Activated CD8-positive, alpha-beta T cell treated with anti-CD3 and anti-CD28 coated beads for 36 hours (primary cell): ENCODE measurements around the gene ZXDC. TPM values are rescaled to one million over a fixed set of nuclear protein-coding genes. Genes with fewer than 3 reads are reported as not detected.

ENCODE experiments used
- ATAC-seq: fragments of 200-7000 bp; cut with Tn5 transposase; one replicate; pipeline ENCODE4 v1.10.0; 2021; ENCODE audit warnings: mild to moderate bottlenecking, moderate library complexity
- CTCF ChIA-PET: fragments of 350-600 bp; sonication (Branson Sonifier 250); formaldehyde crosslinking; loops from one replicate; lab custom pipeline; 2021; ENCODE audit warnings: antibody characterized with exemption; lab: Charles Lee
- POLR2A ChIA-PET: fragments of 350-600 bp; sonication (Branson Sonifier 250); formaldehyde crosslinking; loops from one replicate; lab custom pipeline; 2021; ENCODE audit warnings: antibody characterized with exemption; lab: Charles Lee
- DNase-seq: peaks from one replicate; pipeline ENCODE4 v3.0.0-alpha.2; 2020
- H3K27ac Mint-ChIP-seq: one replicate; pipeline ENCODE4 v1.8.0; 2021; ENCODE audit warnings: mild to moderate bottlenecking, mixed read lengths
- H3K27me3 Mint-ChIP-seq: one replicate; pipeline ENCODE4 v1.8.0; 2021; ENCODE audit warnings: mixed read lengths
- H3K36me3 Mint-ChIP-seq: one replicate; pipeline ENCODE4 v1.8.0; 2021; ENCODE audit warnings: low read depth, mixed read lengths
- H3K4me1 Mint-ChIP-seq: one replicate; pipeline ENCODE4 v1.8.0; 2021; ENCODE audit warnings: low read depth, mixed read lengths
- H3K4me3 Mint-ChIP-seq: one replicate; pipeline ENCODE4 v1.8.0; 2021; ENCODE audit warnings: mild to moderate bottlenecking, moderate library complexity, mixed read lengths
- H3K9me3 Mint-ChIP-seq: one replicate; pipeline ENCODE4 v1.8.0; 2021; ENCODE audit warnings: mixed read lengths
- intact Hi-C: fragments of 100-400 bp; cut with micrococcal nuclease; formaldehyde crosslinking; loops from one replicate; pipeline ENCODE4 v1.10.0; 2022
- total RNA-seq, 2 experiments: library from RNA; stranded (reverse); gene quantifications; one replicate each; pipeline ENCODE4 v1.2.3, GENCODE V29; 2021
- TF ChIP-seq, protein P1 (sequence below): fragments of 200-600 bp; IDR thresholded peaks from one replicate; pipeline ENCODE4 v1.8.0; 2022; ENCODE audit warnings: antibody characterized with exemption, mild to moderate bottlenecking

The ZXDC gene
- total RNA-seq, 2 experiments from 2014 or later, result 27.8 to 29.8 TPM

DNA sequence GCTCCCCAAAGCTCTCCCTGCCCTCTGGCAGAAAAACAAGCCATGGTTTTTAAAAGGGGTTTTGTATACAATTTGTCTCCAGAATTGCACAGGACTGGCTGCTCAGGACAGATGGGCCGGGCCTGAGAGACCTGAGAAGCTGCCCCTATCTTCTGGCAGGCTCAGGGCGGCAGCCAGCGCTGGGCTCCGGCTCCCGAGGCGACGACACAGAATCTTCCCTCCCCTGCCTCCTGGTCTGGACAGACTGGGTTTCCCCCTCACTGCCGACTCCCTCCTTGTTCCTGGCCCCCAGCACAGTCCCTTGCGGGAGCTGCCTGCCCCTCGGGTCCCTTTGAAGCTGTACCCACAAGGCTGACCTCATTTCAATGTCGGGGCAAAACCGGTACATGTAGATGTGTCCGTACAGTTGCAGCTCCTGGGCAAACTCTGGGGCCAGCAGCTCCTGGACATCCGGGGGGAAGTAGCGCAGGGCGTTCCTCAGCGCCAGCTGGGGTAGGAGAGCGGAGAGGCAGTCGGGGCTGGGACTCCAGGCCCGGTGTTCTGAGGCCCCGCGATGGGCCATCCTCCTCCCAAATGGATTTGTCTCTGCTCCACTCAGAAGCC is 34.7 kb upstream of the ZXDC start:
- Mint-ChIP-seq H3K4me1 (no peaks in the 10 kb centered on the region), H3K9me3 (no peaks in the 10 kb centered on the region), H3K27me3 (no peaks in the 10 kb centered on the region), H3K4me3 (no peak overlapping the region), H3K36me3 (no peaks in the 10 kb centered on the region), H3K27ac (no peak overlapping the region)
- DNase-seq (no peak), ATAC-seq (no peak)
- TF ChIP-seq, protein P1, sequence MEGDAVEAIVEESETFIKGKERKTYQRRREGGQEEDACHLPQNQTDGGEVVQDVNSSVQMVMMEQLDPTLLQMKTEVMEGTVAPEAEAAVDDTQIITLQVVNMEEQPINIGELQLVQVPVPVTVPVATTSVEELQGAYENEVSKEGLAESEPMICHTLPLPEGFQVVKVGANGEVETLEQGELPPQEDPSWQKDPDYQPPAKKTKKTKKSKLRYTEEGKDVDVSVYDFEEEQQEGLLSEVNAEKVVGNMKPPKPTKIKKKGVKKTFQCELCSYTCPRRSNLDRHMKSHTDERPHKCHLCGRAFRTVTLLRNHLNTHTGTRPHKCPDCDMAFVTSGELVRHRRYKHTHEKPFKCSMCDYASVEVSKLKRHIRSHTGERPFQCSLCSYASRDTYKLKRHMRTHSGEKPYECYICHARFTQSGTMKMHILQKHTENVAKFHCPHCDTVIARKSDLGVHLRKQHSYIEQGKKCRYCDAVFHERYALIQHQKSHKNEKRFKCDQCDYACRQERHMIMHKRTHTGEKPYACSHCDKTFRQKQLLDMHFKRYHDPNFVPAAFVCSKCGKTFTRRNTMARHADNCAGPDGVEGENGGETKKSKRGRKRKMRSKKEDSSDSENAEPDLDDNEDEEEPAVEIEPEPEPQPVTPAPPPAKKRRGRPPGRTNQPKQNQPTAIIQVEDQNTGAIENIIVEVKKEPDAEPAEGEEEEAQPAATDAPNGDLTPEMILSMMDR, result no peak
- POLR2A ChIA-PET, result no interaction called here
- CTCF ChIA-PET, result interaction anchor here (1.2 to 4.1 kb wide), 2 partner anchors 12 to 17 kb away, joined by 3 to 19 read pairs; partner anchors contain the start of gene CHST13
- intact Hi-C loops, result no loop called here

DNA sequence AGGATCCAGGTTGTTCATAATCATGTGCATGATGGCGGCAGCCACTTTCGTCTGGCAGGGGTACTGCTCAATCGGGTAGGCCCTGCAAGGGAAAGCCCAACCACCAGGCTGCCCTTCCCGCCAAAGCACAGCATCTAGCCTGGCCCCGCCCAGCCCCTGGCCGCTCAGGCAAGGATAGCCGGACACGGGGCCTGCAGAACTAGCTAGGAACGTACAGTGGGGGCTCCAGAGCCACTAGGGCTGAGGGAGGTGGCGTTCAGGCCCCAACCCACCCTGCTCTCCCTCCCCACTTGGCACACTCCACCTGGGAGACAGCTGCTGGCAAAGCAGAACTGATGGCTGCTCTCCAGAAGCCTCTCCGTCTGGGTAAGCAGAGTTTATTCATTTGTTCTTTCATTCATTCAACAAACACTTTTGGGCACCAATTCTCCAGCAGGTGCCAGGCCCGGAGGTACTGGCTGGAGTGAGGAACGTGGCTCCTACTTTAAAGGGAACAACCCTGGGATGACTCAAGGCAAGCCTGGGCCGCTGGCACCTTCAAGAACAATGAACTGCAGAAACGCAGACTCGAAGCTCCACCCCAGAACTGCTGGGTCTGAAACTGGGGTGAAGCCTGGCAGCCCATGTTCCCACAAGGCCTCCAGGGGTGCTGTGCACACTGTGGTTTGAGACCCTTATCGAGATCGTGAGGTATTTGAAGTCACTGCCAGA is 34.1 kb upstream of the ZXDC start:
- ChIA-PET CTCF (interaction anchor here (1.2 to 4.1 kb wide), 2 partner anchors 13 to 17 kb away, joined by 3 to 19 read pairs; partner anchors contain the start of gene CHST13), POLR2A (no interaction called here)
- H3K36me3 Mint-ChIP-seq, result no peaks in the 10 kb centered on the region
- no peak overlapping the region for H3K4me3 Mint-ChIP-seq
- intact Hi-C loops, result no loop called here
- no peak for ATAC-seq
- no peaks in the 10 kb centered on the region for H3K4me1 Mint-ChIP-seq
- H3K9me3 Mint-ChIP-seq, result no peaks in the 10 kb centered on the region
- TF ChIP-seq, protein P1, result no peak
- H3K27me3 Mint-ChIP-seq, result peaks cover 1% of the 10 kb centered on the region
- DNase-seq, result no peak
- no peak overlapping the region for H3K27ac Mint-ChIP-seq

DNA sequence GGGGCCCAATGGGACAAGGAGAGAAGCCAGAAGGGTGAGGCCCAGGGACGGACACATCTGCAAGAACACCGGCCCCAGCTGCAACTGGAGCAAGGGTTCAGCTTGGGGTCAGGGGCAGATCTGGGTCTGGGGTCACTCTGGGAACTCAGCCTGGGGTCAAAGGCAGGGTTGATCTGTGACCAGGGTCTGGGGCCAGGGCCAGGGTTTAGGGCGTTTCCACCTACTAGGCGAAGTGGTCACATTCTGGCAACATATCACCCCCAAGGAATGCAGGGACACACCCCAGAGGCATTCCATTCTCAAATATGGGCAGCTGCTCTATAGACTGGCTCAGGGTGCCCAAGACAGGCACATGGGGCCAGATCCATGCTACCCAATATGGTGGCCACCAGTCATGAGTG is 32.9 kb upstream of the ZXDC start:
- TF ChIP-seq, protein P1, result no peak
- Mint-ChIP-seq H3K4me3 (no peak overlapping the region), H3K9me3 (no peaks in the 10 kb centered on the region), H3K27me3 (peaks cover 1% of the 10 kb centered on the region), H3K36me3 (no peaks in the 10 kb centered on the region), H3K27ac (no peak overlapping the region), H3K4me1 (no peaks in the 10 kb centered on the region)
- DNase-seq (no peak), ATAC-seq (no peak)
- intact Hi-C loops, result no loop called here
- POLR2A ChIA-PET, result no interaction called here
- CTCF ChIA-PET, result interaction anchor here (4.1 kb wide), 1 partner anchor 14 kb away, joined by 19 read pairs; the partner anchor contains the start of gene CHST13

GRCh38 chr3:126507886-126508285 is 32.2 kb upstream of the ZXDC start:
- H3K9me3 Mint-ChIP-seq, result no peaks in the 10 kb centered on the region
- intact Hi-C loops, result no loop called here
- H3K4me3 Mint-ChIP-seq, result no peak overlapping the region
- POLR2A ChIA-PET, result no interaction called here
- no peak overlapping the region for H3K27ac Mint-ChIP-seq
- H3K36me3 Mint-ChIP-seq, result no peaks in the 10 kb centered on the region
- CTCF ChIA-PET, result interaction anchor here (4.1 kb wide), 1 partner anchor 15 kb away, joined by 19 read pairs; the partner anchor contains the start of gene CHST13
- DNase-seq (no peak), ATAC-seq (no peak)
- H3K4me1 Mint-ChIP-seq, result no peaks in the 10 kb centered on the region
- H3K27me3 Mint-ChIP-seq, result peaks cover 1% of the 10 kb centered on the region
- TF ChIP-seq, protein P1, result no peak

- ATAC-seq (no peak), DNase-seq (no peak)
- Mint-ChIP-seq H3K4me1 (peaks cover 1% of the 10 kb centered on the region), H3K4me3 (no peak overlapping the region), H3K9me3 (no peaks in the 10 kb centered on the region), H3K27ac (no peak overlapping the region), H3K36me3 (no peaks in the 10 kb centered on the region), H3K27me3 (peaks cover 1% of the 10 kb centered on the region)
- ChIA-PET CTCF (no interaction called here), POLR2A (no interaction called here)
- intact Hi-C loops, result no loop called here
- TF ChIP-seq, protein P1, result no peak
These were observed 28.0 kb upstream of the ZXDC start for GRCh38 chr3:126503701-126504100.
